ENCODE data around the gene TNNT1.

The TNNT1 gene

GRCh38 chr19:55149078-55150003, at the start of gene TNNT1:
TNNT1 (minus strand) TSS chr19:55149206; CDS start chr19:55147157, 2,049 bp downstream.
- Mint-ChIP-seq H3K4me1 (peaks cover 17% of the 10 kb centered on the region), H3K4me3 (no peak within 1 kb of the TSS), H3K36me3 (no peaks in the 10 kb centered on the region), H3K9me3 (peaks cover 6% of the 10 kb centered on the region), H3K27ac (no peak within 1 kb of the TSS)
- no peak for ATAC-seq
- no peak for DNase-seq (ENCODE audit: low spot score in 2 of 2)

- H3K27ac Mint-ChIP-seq: no peak overlapping the region
- no peaks in the 10 kb centered on the region for H3K4me1 Mint-ChIP-seq
- ATAC-seq (no peak), DNase-seq (ENCODE audit: low spot score in 2 of 2) (no peak)
- no peak overlapping the region for H3K4me3 Mint-ChIP-seq
- no peaks in the 10 kb centered on the region for H3K36me3 Mint-ChIP-seq
- no peaks in the 10 kb centered on the region for H3K9me3 Mint-ChIP-seq
These were observed 49.6 kb upstream of the TNNT1 start for GRCh38 chr19:55198651-55199050.

- Mint-ChIP-seq H3K9me3 (no peaks in the 10 kb centered on the region), H3K36me3 (no peaks in the 10 kb centered on the region), H3K4me1 (no peaks in the 10 kb centered on the region), H3K4me3 (no peak overlapping the region), H3K27ac (no peak overlapping the region)
- DNase-seq (ENCODE audit: low spot score in 2 of 2): no peak
- ATAC-seq: peak; percentile 48
These were observed 48.5 kb upstream of the TNNT1 start for GRCh38 chr19:55197528-55197927.

GRCh38 chr19:55196803-55197202, 47.8 kb upstream of the TNNT1 start:
- Mint-ChIP-seq H3K36me3 (no peaks in the 10 kb centered on the region), H3K27ac (no peak overlapping the region), H3K4me1 (no peaks in the 10 kb centered on the region), H3K4me3 (no peak overlapping the region), H3K9me3 (no peaks in the 10 kb centered on the region)
- DNase-seq (ENCODE audit: low spot score in 2 of 2) (no peak), ATAC-seq (no peak)

GRCh38 chr19:55193481-55193880, 44.5 kb upstream of the TNNT1 start:
- no peaks in the 10 kb centered on the region for H3K4me1 Mint-ChIP-seq
- DNase-seq (ENCODE audit: low spot score in 2 of 2) (no peak), ATAC-seq (no peak)
- H3K9me3 Mint-ChIP-seq: no peaks in the 10 kb centered on the region
- H3K4me3 Mint-ChIP-seq: no peak overlapping the region
- no peaks in the 10 kb centered on the region for H3K36me3 Mint-ChIP-seq
- no peak overlapping the region for H3K27ac Mint-ChIP-seq

- Mint-ChIP-seq H3K36me3 (no peaks in the 10 kb centered on the region), H3K27ac (no peak overlapping the region), H3K9me3 (no peaks in the 10 kb centered on the region), H3K4me1 (no peaks in the 10 kb centered on the region), H3K4me3 (no peak overlapping the region)
- DNase-seq (ENCODE audit: low spot score in 2 of 2) (no peak), ATAC-seq (no peak)
These were observed 40.4 kb upstream of the TNNT1 start for GRCh38 chr19:55189403-55189835.

- Mint-ChIP-seq H3K9me3 (no peaks in the 10 kb centered on the region), H3K4me1 (no peaks in the 10 kb centered on the region), H3K36me3 (no peaks in the 10 kb centered on the region), H3K4me3 (no peak overlapping the region), H3K27ac (no peak overlapping the region)
- no peak for ATAC-seq
- DNase-seq (ENCODE audit: low spot score in 2 of 2): no peak
These were observed 39.6 kb upstream of the TNNT1 start for GRCh38 chr19:55188625-55189024.

GRCh38 chr19:55186080-55186479, 37.1 kb upstream of the TNNT1 start:
- Mint-ChIP-seq H3K9me3 (no peaks in the 10 kb centered on the region), H3K27ac (no peak overlapping the region), H3K4me1 (no peaks in the 10 kb centered on the region), H3K36me3 (no peaks in the 10 kb centered on the region), H3K4me3 (no peak overlapping the region)
- DNase-seq (ENCODE audit: low spot score in 2 of 2) (no peak), ATAC-seq (no peak)

- no peak overlapping the region for H3K27ac Mint-ChIP-seq
- no peak overlapping the region for H3K4me3 Mint-ChIP-seq
- H3K9me3 Mint-ChIP-seq: no peaks in the 10 kb centered on the region
- peaks cover 18% of the 10 kb centered on the region for H3K36me3 Mint-ChIP-seq
- peaks cover 24% of the 10 kb centered on the region for H3K4me1 Mint-ChIP-seq
- no peak for ATAC-seq
- DNase-seq (ENCODE audit: low spot score in 2 of 2): no peak
These were observed 32.7 kb upstream of the TNNT1 start for GRCh38 chr19:55181740-55182139.

- Mint-ChIP-seq H3K4me3 (peak within 1 kb of the TSS; percentile 67), H3K27ac (peak within 1 kb of the TSS; percentile 81), H3K4me1 (peaks cover 24% of the 10 kb centered on the region), H3K9me3 (no peaks in the 10 kb centered on the region), H3K36me3 (peaks cover 18% of the 10 kb centered on the region)
- peak; percentile 62 for ATAC-seq
- DNase-seq (ENCODE audit: low spot score in 2 of 2): peak; percentile 70 to 78
These were observed 30.8 kb upstream of the TNNT1 start, which contains the start of gene SYT5 for GRCh38 chr19:55179606-55180484. SYT5 (minus strand) TSS chr19:55180289; CDS start chr19:55179041, 1,248 bp downstream.

- ATAC-seq (peak; percentile 90), DNase-seq (ENCODE audit: low spot score in 2 of 2) (peak; percentile 84 to 95)
- Mint-ChIP-seq H3K36me3 (peaks cover 18% of the 10 kb centered on the region), H3K9me3 (no peaks in the 10 kb centered on the region), H3K27ac (peak overlapping the region; percentile 81), H3K4me3 (peak overlapping the region; percentile 67), H3K4me1 (peaks cover 27% of the 10 kb centered on the region)
These were observed 30.0 kb upstream of the TNNT1 start for GRCh38 chr19:55178781-55179599.

- H3K4me3 Mint-ChIP-seq: no peak overlapping the region
- H3K36me3 Mint-ChIP-seq: peaks cover 18% of the 10 kb centered on the region
- DNase-seq (ENCODE audit: low spot score in 2 of 2): no peak
- no peaks in the 10 kb centered on the region for H3K9me3 Mint-ChIP-seq
- H3K27ac Mint-ChIP-seq: no peak overlapping the region
- H3K4me1 Mint-ChIP-seq: peaks cover 45% of the 10 kb centered on the region
- no peak for ATAC-seq
These were observed 27.1 kb upstream of the TNNT1 start for GRCh38 chr19:55176076-55176475.

GRCh38 chr19:55175117-55175867, 26.3 kb upstream of the TNNT1 start:
- Mint-ChIP-seq H3K36me3 (peaks cover 14% of the 10 kb centered on the region), H3K4me3 (no peak overlapping the region), H3K4me1 (peaks cover 38% of the 10 kb centered on the region), H3K9me3 (no peaks in the 10 kb centered on the region), H3K27ac (no peak overlapping the region)
- ATAC-seq (no peak), DNase-seq (ENCODE audit: low spot score in 2 of 2) (no peak)

GRCh38 chr19:55174425-55175116, 25.6 kb upstream of the TNNT1 start:
- Mint-ChIP-seq H3K9me3 (no peaks in the 10 kb centered on the region), H3K36me3 (peaks cover 8% of the 10 kb centered on the region), H3K27ac (no peak overlapping the region), H3K4me3 (peak overlapping the region; percentile 65), H3K4me1 (peaks cover 30% of the 10 kb centered on the region)
- no peak for ATAC-seq
- no peak for DNase-seq (ENCODE audit: low spot score in 2 of 2)

All from stimulated activated effector memory CD8-positive, alpha-beta T cell treated with anti-CD3 and anti-CD28 coated beads, Interleukin-12 subunit alpha, Interleukin-12 subunit beta, amount 100 ng/mL, for 72 hours (primary cell).